Endothelial cell of umbilical vein (primary cell): ENCODE data around the gene LYRM4. TPM values are rescaled to one million over a fixed set of nuclear protein-coding genes. Genes with fewer than 3 reads are reported as not detected.

Experiments
- BruUV-seq: library from RNA; stranded (reverse); fragments of 400-500 nt; replicated peaks from 2 replicates; lab custom pipeline; 2021; lab: Mats Ljungman, UMichigan
- CTCF ChIA-PET: fragments of 300-600, 350-600 bp; sonication (Branson Sonifier 250); formaldehyde crosslinking; loops from one replicate; lab custom pipeline; 2021; ENCODE audit warnings: antibody characterized with exemption, inconsistent platforms; lab: Charles Lee
- POLR2A ChIA-PET: fragments of 300-600, 350-600 bp; sonication (Branson Sonifier 250); formaldehyde crosslinking; loops from one replicate; lab custom pipeline; 2021; ENCODE audit warnings: antibody characterized with exemption, inconsistent platforms; lab: Charles Lee
- DNase-seq: peaks from one replicate; pipeline ENCODE4 v3.0.0-alpha.2; 2011; ENCODE audit warnings: low read depth, low spot score
- FAIRE-seq: peaks from 2 replicates; lab custom pipeline; 2011; peaks lifted over from hg19 to GRCh38; lab: Jason Lieb, UNC
- H2AFZ ChIP-seq: 2 replicates; pipeline ENCODE4 v1.6.0; 2012; ENCODE audit warnings: low read depth, low read length, control low read depth, inconsistent platforms
- H3K27ac ChIP-seq: 2 replicates; pipeline ENCODE4 v1.5.1; 2011; ENCODE audit warnings: low read depth, mild to moderate bottlenecking, control low read depth, low read length, moderate library complexity; ENCODE audit not compliant: insufficient read depth
- H3K27me3 ChIP-seq, 2 experiments: 2 replicates each; pipeline versions ENCODE4 v1.6.0 to v1.6.1; 2011; ENCODE audit warnings: low read length in 2 of 2, mixed read lengths in 1 of 2; ENCODE audit not compliant: control insufficient read depth in 2 of 2, insufficient read depth in 2 of 2
- H3K36me3 ChIP-seq, 2 experiments: 2 replicates in 1 of 2; 3 replicates in 1 of 2; pipeline ENCODE4 v1.5.1; 2011; ENCODE audit warnings: low read length in 2 of 2, mild to moderate bottlenecking in 1 of 2, moderate library complexity in 1 of 2; ENCODE audit not compliant: control insufficient read depth in 2 of 2, insufficient read depth in 2 of 2; ENCODE audit errors: extremely low read depth in 1 of 2
- H3K4me1 ChIP-seq: 3 replicates; pipeline ENCODE4 v1.5.1; 2011; ENCODE audit warnings: mild to moderate bottlenecking, low read length; ENCODE audit not compliant: control insufficient read depth, insufficient read depth; ENCODE audit errors: extremely low read depth
- H3K4me2 ChIP-seq: 2 replicates; pipeline ENCODE4 v1.6.1; 2011; ENCODE audit warnings: low read length, control low read depth, mixed read lengths; ENCODE audit not compliant: insufficient read depth
- H3K4me3 ChIP-seq, 3 experiments: fragments of 200-600 bp in 1 of 3; sonication (generic), shearing (Covaris generic) in 1 of 3; replicated peaks in 1 of 3; 2 replicates each; pipeline ENCODE4 v1.5.1; 2011 to 2016; ENCODE audit warnings: control low read depth in 3 of 3, low read length in 3 of 3, mild to moderate bottlenecking in 2 of 3, inconsistent platforms in 1 of 3, low read depth in 1 of 3, moderate library complexity in 1 of 3; ENCODE audit not compliant: insufficient read depth in 1 of 3
- H3K79me2 ChIP-seq: 2 replicates; pipeline ENCODE4 v1.6.0; 2012; ENCODE audit warnings: low read length, inconsistent platforms; ENCODE audit not compliant: control insufficient read depth, insufficient read depth
- H3K9ac ChIP-seq: replicated peaks from 2 replicates; pipeline ENCODE3; 2011; ENCODE audit warnings: low read length, control low read depth; ENCODE audit not compliant: insufficient read depth; ENCODE audit errors: extremely low read depth
- H3K9me1 ChIP-seq: replicated peaks from 3 replicates; pipeline ENCODE4 v1.6.0; 2011; ENCODE audit warnings: mild to moderate bottlenecking, low read length; ENCODE audit not compliant: control insufficient read depth, insufficient read depth; ENCODE audit errors: extremely low read depth
- H3K9me3 ChIP-seq: replicated peaks from 2 replicates; pipeline ENCODE4 v1.5.1; 2012; ENCODE audit warnings: low read length, inconsistent platforms; ENCODE audit not compliant: control insufficient read depth, insufficient read depth
- H4K20me1 ChIP-seq: replicated peaks from 2 replicates; pipeline ENCODE3; 2011; ENCODE audit warnings: mild to moderate bottlenecking, low read length; ENCODE audit not compliant: control insufficient read depth, insufficient read depth; ENCODE audit errors: extremely low read depth
- EZH2 ChIP-seq: IDR thresholded peaks from 2 replicates; pipeline ENCODE4 v1.6.1; 2012; ENCODE audit warnings: borderline replicate concordance, low read depth, mild to moderate bottlenecking, moderate library complexity, low read length, inconsistent platforms; ENCODE audit not compliant: severe bottlenecking
- FOS ChIP-seq: IDR thresholded peaks from 2 replicates; pipeline ENCODE4 v1.6.1; 2011; ENCODE audit warnings: mild to moderate bottlenecking, low read length, moderate library complexity, borderline replicate concordance; ENCODE audit not compliant: insufficient read depth
- GATA2 ChIP-seq: IDR thresholded peaks from 2 replicates; pipeline ENCODE4 v1.7.0; 2011; ENCODE audit warnings: low read depth, mild to moderate bottlenecking, moderate library complexity, mixed read lengths, low read length; ENCODE audit not compliant: insufficient read length, insufficient read depth
- JUN ChIP-seq: IDR thresholded peaks from 2 replicates; pipeline ENCODE4 v1.6.1; 2011; ENCODE audit warnings: borderline replicate concordance, low read depth; ENCODE audit not compliant: insufficient read length, insufficient read depth
- MYC ChIP-seq: IDR thresholded peaks from one replicate; pipeline ENCODE4 v1.6.1; 2011; ENCODE audit warnings: mild to moderate bottlenecking, low read depth, low read length
- POLR2A ChIP-seq: IDR thresholded peaks from 2 replicates; pipeline ENCODE4 v1.6.1; 2012; ENCODE audit warnings: low read depth, mild to moderate bottlenecking, control low read depth, low read length
- POLR2AphosphoS5 ChIP-seq: IDR thresholded peaks from 2 replicates; pipeline ENCODE4 v1.6.1; 2012; ENCODE audit warnings: low read depth, mild to moderate bottlenecking, control low read depth, low read length, moderate library complexity; ENCODE audit not compliant: insufficient read depth
- dilution Hi-C: fragments of 300-500 bp; cut with MboI; formaldehyde crosslinking; loops from one replicate; pipeline ENCODE4 v1.15.0; 2019; ENCODE audit warnings: low sequenced_read_pairs; ENCODE audit not compliant: extremely low pct_ligation_motif_present
- intact Hi-C: fragments of 100-400 bp; cut with micrococcal nuclease; formaldehyde crosslinking; loops from one replicate; pipeline ENCODE4 v1.10.0; 2022
- polyA plus RNA-seq, 4 experiments: library from polyadenylated mRNA; depleted of rRNA in 3 of 4; stranded (reverse) in 3 of 4; unstranded in 1 of 4; fragments of >200 nt; gene quantifications; 2 replicates each; pipeline versions ENCODE4 v1.2.1 to v1.2.3, GENCODE V29; 2011 to 2012; ENCODE audit warnings: missing spikeins in 1 of 4
- total RNA-seq: library from RNA; stranded (reverse); gene quantifications from 2 replicates; pipeline ENCODE4 v1.2.3, GENCODE V29; 2021
- TF ChIP-seq, protein P1 (sequence below), 2 donors: IDR thresholded peaks; 1 replicate in 1 of 2; 2 replicates in 1 of 2; pipeline ENCODE4 v1.5.1; 2011; ENCODE audit warnings: low read length in 2 of 2, mild to moderate bottlenecking in 2 of 2, moderate library complexity in 2 of 2, control low read depth in 1 of 2, inconsistent platforms in 1 of 2, low read depth in 1 of 2; ENCODE audit not compliant: insufficient read depth in 1 of 2; ENCODE audit errors: extremely low read depth in 1 of 2
- TF ChIP-seq, protein P2 (sequence below): IDR thresholded peaks from 2 replicates; pipeline ENCODE4 v1.6.1; 2011; ENCODE audit not compliant: insufficient read depth, insufficient read length

LYRM4 gene
- total and polyA plus RNA-seq, 2 donors (not counting 3 experiments of a cell fraction or from before 2014, with no cell fraction given), result 39.5 to 44.0 TPM

DNA sequence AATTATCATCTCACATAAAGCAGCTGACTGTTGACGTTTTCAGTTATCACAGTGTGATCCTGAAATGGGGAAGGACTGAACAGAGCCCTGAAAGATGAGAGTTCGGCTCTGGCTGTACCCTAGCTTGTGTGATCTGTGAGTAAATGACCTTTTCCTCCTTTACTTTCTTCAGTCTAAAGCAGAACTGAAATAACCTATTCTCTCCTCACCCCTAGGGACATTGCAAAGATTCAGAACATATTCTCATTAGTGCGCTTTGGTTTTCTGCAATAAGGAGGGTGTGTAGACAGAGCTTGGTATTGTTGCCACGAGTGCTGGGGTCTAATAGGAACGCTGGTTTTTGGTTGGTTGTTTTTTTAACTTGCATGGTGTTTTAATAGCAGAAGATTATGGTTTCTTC lies 17.3 kb upstream of the LYRM4 start:
- dilution Hi-C loops, result no loop called here
- CTCF ChIA-PET, result interaction anchor here (1.3 to 1.5 kb wide), 2 partner anchors 10 to 11 kb away, joined by 4 to 6 read pairs; no protein-coding TSS in a partner anchor
- TF ChIP-seq POLR2AphosphoS5, result no peak
- TF ChIP-seq, protein P1, sequence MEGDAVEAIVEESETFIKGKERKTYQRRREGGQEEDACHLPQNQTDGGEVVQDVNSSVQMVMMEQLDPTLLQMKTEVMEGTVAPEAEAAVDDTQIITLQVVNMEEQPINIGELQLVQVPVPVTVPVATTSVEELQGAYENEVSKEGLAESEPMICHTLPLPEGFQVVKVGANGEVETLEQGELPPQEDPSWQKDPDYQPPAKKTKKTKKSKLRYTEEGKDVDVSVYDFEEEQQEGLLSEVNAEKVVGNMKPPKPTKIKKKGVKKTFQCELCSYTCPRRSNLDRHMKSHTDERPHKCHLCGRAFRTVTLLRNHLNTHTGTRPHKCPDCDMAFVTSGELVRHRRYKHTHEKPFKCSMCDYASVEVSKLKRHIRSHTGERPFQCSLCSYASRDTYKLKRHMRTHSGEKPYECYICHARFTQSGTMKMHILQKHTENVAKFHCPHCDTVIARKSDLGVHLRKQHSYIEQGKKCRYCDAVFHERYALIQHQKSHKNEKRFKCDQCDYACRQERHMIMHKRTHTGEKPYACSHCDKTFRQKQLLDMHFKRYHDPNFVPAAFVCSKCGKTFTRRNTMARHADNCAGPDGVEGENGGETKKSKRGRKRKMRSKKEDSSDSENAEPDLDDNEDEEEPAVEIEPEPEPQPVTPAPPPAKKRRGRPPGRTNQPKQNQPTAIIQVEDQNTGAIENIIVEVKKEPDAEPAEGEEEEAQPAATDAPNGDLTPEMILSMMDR (IDR thresholded peaks at IDR 0.05; ENCODE audit: extremely low read depth in 1 of 2, insufficient read depth in 1 of 2, low read depth in 1 of 2, low read length in 2 of 2), result no peak
- no peak for TF ChIP-seq MYC
- no peak for TF ChIP-seq FOS
- no peak for TF ChIP-seq POLR2A
- TF ChIP-seq JUN, result no peak
- TF ChIP-seq GATA2, result no peak
- no peak for TF ChIP-seq EZH2
- TF ChIP-seq, protein P2, sequence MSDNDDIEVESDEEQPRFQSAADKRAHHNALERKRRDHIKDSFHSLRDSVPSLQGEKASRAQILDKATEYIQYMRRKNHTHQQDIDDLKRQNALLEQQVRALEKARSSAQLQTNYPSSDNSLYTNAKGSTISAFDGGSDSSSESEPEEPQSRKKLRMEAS, result no peak

More for the DNA sequence above, 17.3 kb upstream of the LYRM4 start:
- Histone ChIP-seq H3K9ac (no peak overlapping the region), H3K4me2 (no peak overlapping the region), H3K9me3 (no peaks in the 10 kb centered on the region), H3K36me3 (no peaks in the 10 kb centered on the region), H2AFZ (no peak overlapping the region), H3K27me3 (no peaks in the 10 kb centered on the region), H3K27ac (no peak overlapping the region), H3K4me3 (no peak overlapping the region), H3K9me1 (no peaks in the 10 kb centered on the region), H3K79me2 (no peaks in the 10 kb centered on the region), H4K20me1 (no peaks in the 10 kb centered on the region), H3K4me1 (no peaks in the 10 kb centered on the region)
- POLR2A ChIA-PET, result no interaction called here
- intact Hi-C loops, result no loop called here
- no peak for FAIRE-seq
- DNase-seq, result no peak
- BruUV-seq, result no TSS peak
